Neural progenitor cell (in vitro differentiated cells): ENCODE results near the gene C4BPB. TPM values are rescaled to one million over a fixed set of nuclear protein-coding genes. Genes with fewer than 3 reads are reported as not detected.

ENCODE experiments used
- DNase-seq: peaks from one replicate; pipeline ENCODE4 v3.0.0-alpha.2; 2016; ENCODE audit warnings: low spot score
- H2AFZ ChIP-seq: fragments of 200-600 bp; sonication (generic); replicated peaks from 2 replicates; pipeline ENCODE4 v1.6.1; 2016; ENCODE audit warnings: antibody characterized with exemption
- H3F3A ChIP-seq: fragments of 200-600 bp; sonication (generic); 2 replicates; pipeline ENCODE4 v1.6.1; 2016; ENCODE audit warnings: antibody characterized with exemption, low read depth
- H3K27ac ChIP-seq: fragments of 200-600 bp; sonication (generic); 2 replicates; pipeline ENCODE4 v1.5.1; 2016; ENCODE audit warnings: mild to moderate bottlenecking
- H3K27me3 ChIP-seq: fragments of 200-600 bp; sonication (generic); 2 replicates; pipeline ENCODE4 v1.6.1; 2016; ENCODE audit warnings: mild to moderate bottlenecking, moderate library complexity
- H3K36me3 ChIP-seq: fragments of 200-600 bp; sonication (generic); 2 replicates; pipeline ENCODE4 v1.5.1; 2016
- H3K4me1 ChIP-seq: fragments of 200-600 bp; sonication (generic); 2 replicates; pipeline ENCODE4 v1.6.1; 2016; ENCODE audit warnings: mixed run types
- H3K4me2 ChIP-seq: fragments of 200-600 bp; sonication (generic); 2 replicates; pipeline ENCODE4 v1.6.1; 2016
- H3K4me3 ChIP-seq: fragments of 200-600 bp; sonication (generic); 2 replicates; pipeline ENCODE4 v1.5.1; 2016
- H3K79me2 ChIP-seq: fragments of 200-600 bp; sonication (generic); 2 replicates; pipeline ENCODE4 v1.6.1; 2016; ENCODE audit warnings: low read depth
- H3K9ac ChIP-seq: fragments of 200-600 bp; sonication (generic); 2 replicates; pipeline ENCODE4 v1.6.1; 2016
- H3K9me3 ChIP-seq: fragments of 200-600 bp; sonication (generic); 2 replicates; pipeline ENCODE4 v1.5.1; 2016; ENCODE audit warnings: low read depth
- H4K20me1 ChIP-seq: fragments of 200-600 bp; sonication (generic); 2 replicates; pipeline ENCODE4 v1.6.1; 2016; ENCODE audit warnings: low read depth
- H3K27ac Mint-ChIP-seq: 3 replicates; pipeline ENCODE4 v1.8.0; 2021; ENCODE audit warnings: mixed read lengths
- H3K27me3 Mint-ChIP-seq: 2 replicates; pipeline ENCODE4 v1.8.0; 2022; ENCODE audit warnings: low read depth, mild to moderate bottlenecking, inconsistent platforms, moderate library complexity, mixed read lengths; ENCODE audit not compliant: insufficient read depth
- H3K36me3 Mint-ChIP-seq: 3 replicates; pipeline ENCODE4 v1.8.0; 2021; ENCODE audit warnings: mixed read lengths
- H3K4me1 Mint-ChIP-seq: 3 replicates; pipeline ENCODE4 v1.8.0; 2021; ENCODE audit warnings: mixed read lengths
- H3K4me3 Mint-ChIP-seq: 3 replicates; pipeline ENCODE4 v1.8.0; 2021; ENCODE audit warnings: mild to moderate bottlenecking, moderate library complexity, mixed read lengths
- H3K9me3 Mint-ChIP-seq: 3 replicates; pipeline ENCODE4 v1.8.0; 2020; ENCODE audit warnings: mixed read lengths
- CTCF ChIP-seq: fragments of 200-600 bp; sonication (generic); IDR thresholded peaks from 2 replicates; pipeline ENCODE4 v1.5.1; 2017; ENCODE audit warnings: antibody characterized with exemption, mild to moderate bottlenecking
- EZH2 ChIP-seq: fragments of 200-600 bp; sonication (generic); IDR thresholded peaks from 2 replicates; pipeline ENCODE4 v1.6.1; 2017; ENCODE audit warnings: antibody characterized with exemption, mild to moderate bottlenecking, moderate library complexity
- EZH2phosphoT487 ChIP-seq: fragments of 200-600 bp; sonication (generic); IDR thresholded peaks from 2 replicates; pipeline ENCODE4 v1.6.1; 2017; ENCODE audit warnings: antibody characterized with exemption
- total RNA-seq: library from RNA; depleted of rRNA; stranded (reverse); fragments of >200 nt; gene quantifications from 2 replicates; pipeline ENCODE4 v1.2.3, GENCODE V29; 2015; ENCODE audit warnings: low replicate concordance

Gene C4BPB
- total RNA-seq, 1 donor from 2014 or later, result not detected

- no peaks in the 10 kb centered on the region for H3K36me3 ChIP-seq
- no peaks in the 10 kb centered on the region for H3K27me3 Mint-ChIP-seq
- no peak overlapping the region for H3K9ac ChIP-seq
- no peaks in the 10 kb centered on the region for H3K79me2 ChIP-seq
- no peaks in the 10 kb centered on the region for H3K4me1 Mint-ChIP-seq
- H3K4me3 Mint-ChIP-seq, result no peak overlapping the region
- DNase-seq, result no peak
- H4K20me1 ChIP-seq, result no peaks in the 10 kb centered on the region
- no peaks in the 10 kb centered on the region for H3K36me3 Mint-ChIP-seq
- no peaks in the 10 kb centered on the region for H3K9me3 ChIP-seq
- no peaks in the 10 kb centered on the region for H3F3A ChIP-seq
- H3K4me2 ChIP-seq, result no peak overlapping the region
- no peaks in the 10 kb centered on the region for H3K27me3 ChIP-seq
- no peak overlapping the region for H3K4me3 ChIP-seq
- no peak overlapping the region for H3K27ac Mint-ChIP-seq
- no peaks in the 10 kb centered on the region for H3K4me1 ChIP-seq
- TF ChIP-seq EZH2 (no peak), CTCF (no peak), EZH2phosphoT487 (no peak)
- H2AFZ ChIP-seq, result no peak overlapping the region
- no peaks in the 10 kb centered on the region for H3K9me3 Mint-ChIP-seq
- no peak overlapping the region for H3K27ac ChIP-seq
Measured at GRCh38 chr1:207091200-207091908, 2.7 kb downstream of the C4BPB start.

GRCh38 chr1:207093944-207094343 is 5.3 kb downstream of the C4BPB start:
- TF ChIP-seq CTCF (no peak), EZH2 (no peak), EZH2phosphoT487 (no peak)
- Histone ChIP-seq H2AFZ (no peak overlapping the region), H3K4me2 (no peak overlapping the region), H3K27ac (no peak overlapping the region), H3K36me3 (no peaks in the 10 kb centered on the region), H3K9me3 (no peaks in the 10 kb centered on the region), H3K4me3 (no peak overlapping the region), H4K20me1 (no peaks in the 10 kb centered on the region), H3F3A (no peaks in the 10 kb centered on the region), H3K27me3 (no peaks in the 10 kb centered on the region), H3K79me2 (no peaks in the 10 kb centered on the region), H3K4me1 (no peaks in the 10 kb centered on the region), H3K9ac (no peak overlapping the region)
- no peak for DNase-seq
- Mint-ChIP-seq H3K9me3 (peaks cover 6% of the 10 kb centered on the region), H3K4me3 (no peak overlapping the region), H3K4me1 (no peaks in the 10 kb centered on the region), H3K27me3 (no peaks in the 10 kb centered on the region), H3K27ac (no peak overlapping the region), H3K36me3 (no peaks in the 10 kb centered on the region)

GRCh38 chr1:207097871-207098324 is 9.2 kb downstream of the C4BPB start:
- Histone ChIP-seq H3K36me3 (no peaks in the 10 kb centered on the region), H3K79me2 (no peaks in the 10 kb centered on the region), H3K4me1 (no peaks in the 10 kb centered on the region), H3F3A (no peaks in the 10 kb centered on the region), H4K20me1 (no peaks in the 10 kb centered on the region), H3K27me3 (no peaks in the 10 kb centered on the region), H2AFZ (no peak overlapping the region), H3K9me3 (no peaks in the 10 kb centered on the region), H3K9ac (no peak overlapping the region), H3K4me3 (no peak overlapping the region), H3K27ac (no peak overlapping the region), H3K4me2 (no peak overlapping the region)
- H3K4me3 Mint-ChIP-seq, result no peak overlapping the region
- no peaks in the 10 kb centered on the region for H3K4me1 Mint-ChIP-seq
- H3K27me3 Mint-ChIP-seq, result no peaks in the 10 kb centered on the region
- no peak for TF ChIP-seq CTCF
- TF ChIP-seq EZH2, result no peak
- TF ChIP-seq EZH2phosphoT487, result no peak
- no peak for DNase-seq
- H3K9me3 Mint-ChIP-seq, result peaks cover 8% of the 10 kb centered on the region
- no peak overlapping the region for H3K27ac Mint-ChIP-seq
- no peaks in the 10 kb centered on the region for H3K36me3 Mint-ChIP-seq
